ENCODE data around the gene FNDC11. TPM values are rescaled to one million over a fixed set of nuclear protein-coding genes. Genes with fewer than 3 reads are reported as not detected.

Gene FNDC11
- total and polyA plus RNA-seq, 2 of the 13 experiments (the other 11 are each of a cell fraction or from before 2014, with no cell fraction given): 0.07 TPM; not detected in 1

GRCh38 chr20:63574829-63575743 lies 21.1 kb downstream of the FNDC11 start (continued):
- TF ChIP-seq CBFB (CRISPR knock-in tag; IDR thresholded peaks at IDR 0.05) (peak; percentile 59), ZNF770 (CRISPR knock-in tag; IDR thresholded peaks at IDR 0.05) (peak; percentile 80), AFF4 (CRISPR knock-in tag; IDR thresholded peaks at IDR 0.05) (no peak), POLR2AphosphoS2 (IDR thresholded peaks at IDR 0.05; ENCODE audit: low read depth, low read length) (no peak), KDM1A (CRISPR knock-in tag; IDR thresholded peaks at IDR 0.05) (peak; percentile 26; the same call in 1 of the 2 replicates), ZNF556 (CRISPR knock-in tag; IDR thresholded peaks at IDR 0.05; ENCODE audit: borderline replicate concordance) (0 out of 2 replicates have a peak, but pooled peaks have one; percentile 24), HES4 (CRISPR knock-in tag; IDR thresholded peaks at IDR 0.05; ENCODE audit: borderline replicate concordance) (peak; percentile 76; the same call in 1 of the 2 replicates), IKZF4 (CRISPR knock-in tag; IDR thresholded peaks at IDR 0.05; ENCODE audit: borderline replicate concordance, low read depth, not compliant biosample characterization) (no peak), FOXA1 (IDR thresholded peaks at IDR 0.05) (no peak), FOXA1 (CRISPR knock-in tag; IDR thresholded peaks at IDR 0.05) (0 out of 2 replicates have a peak, but pooled peaks have one; percentile 42), HDAC2 (CRISPR knock-in tag; IDR thresholded peaks at IDR 0.05) (peak; percentile 63; the same call in 1 of the 2 replicates), NR1H2 (CRISPR knock-in tag; IDR thresholded peaks at IDR 0.05; ENCODE audit: borderline replicate concordance, low read depth) (0 out of 2 replicates have a peak, but pooled peaks have one; percentile 62), E2F5 (CRISPR knock-in tag; conservative IDR thresholded peaks at IDR 0.05) (0 out of 2 replicates have a peak, but pooled peaks have one; percentile 49), DMAP1 (CRISPR knock-in tag; IDR thresholded peaks at IDR 0.05) (0 out of 2 replicates have a peak, but pooled peaks have one; percentile 61), ZNF136 (CRISPR knock-in tag; IDR thresholded peaks at IDR 0.05; ENCODE audit: low read depth) (no peak), SAP130 (CRISPR knock-in tag; IDR thresholded peaks at IDR 0.05; ENCODE audit: low read depth) (peak; percentile 59; the same call in 1 of the 2 replicates), ZNF7 (CRISPR knock-in tag; IDR thresholded peaks at IDR 0.05) (0 out of 2 replicates have a peak, but pooled peaks have one; percentile 10), PHF20 (CRISPR knock-in tag; IDR thresholded peaks at IDR 0.05) (0 out of 2 replicates have a peak, but pooled peaks have one; percentile 57), GFI1 (CRISPR knock-in tag; IDR thresholded peaks at IDR 0.05; ENCODE audit: borderline replicate concordance) (no peak), RFXANK (CRISPR knock-in tag; IDR thresholded peaks at IDR 0.05) (no peak), ZNF570 (CRISPR knock-in tag; IDR thresholded peaks at IDR 0.05; ENCODE audit: borderline replicate concordance) (no peak), ATF2 (CRISPR knock-in tag; IDR thresholded peaks at IDR 0.05) (peak; percentile 47; the same call in 1 of the 2 replicates)

All from HepG2 (cell line).